Lower leg skin (tissue), 4 donors: ENCODE results near the gene HMX2. TPM values are rescaled to one million over a fixed set of nuclear protein-coding genes. Genes with fewer than 3 reads are reported as not detected.

Experiments
- DNase-seq, 2 donors: peaks; one replicate each; pipeline ENCODE4 v3.0.0-alpha.2; 2019; ENCODE audit warnings: low spot score in 2 of 2
- H3K4me3 ChIP-seq: fragments of 200-600 bp; sonication (generic); 2 replicates; pipeline ENCODE4 v1.5.1; 2017; ENCODE audit warnings: mild to moderate bottlenecking, low read depth; ENCODE audit not compliant: poor library complexity, severe bottlenecking
- POLR2A ChIP-seq, 2 donors: fragments of 450-650 bp; IDR thresholded peaks; one replicate each; pipeline ENCODE4 v1.6.1; 2016 to 2017; ENCODE audit warnings: antibody characterized with exemption in 2 of 2, mild to moderate bottlenecking in 1 of 2, moderate library complexity in 1 of 2
- WGBS, 2 donors: methylation state at CpG; one replicate each; pipeline ENCODE4 v1.1.5; 2018; 5-methylcytosine and 5-hydroxymethylcytosine counted together
- intact Hi-C: fragments of 100-400 bp; cut with DNase I; formaldehyde crosslinking; loops from one replicate; pipeline ENCODE4 v1.15.0; 2023; ENCODE audit warnings: low total_unique reads
- total RNA-seq, 4 donors: library from RNA; depleted of rRNA; stranded (reverse); fragments of >200 nt; gene quantifications; one replicate each; pipeline ENCODE4 v1.1.0, GENCODE V29; 2016
- TF ChIP-seq, protein P1 (sequence below), 3 donors: fragments of 450-650 bp; IDR thresholded peaks; one replicate each; pipeline ENCODE4 v1.5.1; 2016; ENCODE audit warnings: antibody characterized with exemption in 3 of 3, mild to moderate bottlenecking in 3 of 3, moderate library complexity in 2 of 3

HMX2 gene
- total RNA-seq, 4 donors from 2014 or later, result not detected

- TF ChIP-seq, protein P1, sequence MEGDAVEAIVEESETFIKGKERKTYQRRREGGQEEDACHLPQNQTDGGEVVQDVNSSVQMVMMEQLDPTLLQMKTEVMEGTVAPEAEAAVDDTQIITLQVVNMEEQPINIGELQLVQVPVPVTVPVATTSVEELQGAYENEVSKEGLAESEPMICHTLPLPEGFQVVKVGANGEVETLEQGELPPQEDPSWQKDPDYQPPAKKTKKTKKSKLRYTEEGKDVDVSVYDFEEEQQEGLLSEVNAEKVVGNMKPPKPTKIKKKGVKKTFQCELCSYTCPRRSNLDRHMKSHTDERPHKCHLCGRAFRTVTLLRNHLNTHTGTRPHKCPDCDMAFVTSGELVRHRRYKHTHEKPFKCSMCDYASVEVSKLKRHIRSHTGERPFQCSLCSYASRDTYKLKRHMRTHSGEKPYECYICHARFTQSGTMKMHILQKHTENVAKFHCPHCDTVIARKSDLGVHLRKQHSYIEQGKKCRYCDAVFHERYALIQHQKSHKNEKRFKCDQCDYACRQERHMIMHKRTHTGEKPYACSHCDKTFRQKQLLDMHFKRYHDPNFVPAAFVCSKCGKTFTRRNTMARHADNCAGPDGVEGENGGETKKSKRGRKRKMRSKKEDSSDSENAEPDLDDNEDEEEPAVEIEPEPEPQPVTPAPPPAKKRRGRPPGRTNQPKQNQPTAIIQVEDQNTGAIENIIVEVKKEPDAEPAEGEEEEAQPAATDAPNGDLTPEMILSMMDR (IDR thresholded peaks at IDR 0.05), result no peak
- no peak for TF ChIP-seq POLR2A (IDR thresholded peaks at IDR 0.05)
- peak overlapping the region; percentile 3 for H3K4me3 ChIP-seq
- no peak for DNase-seq
- intact Hi-C loops, result no loop called here
- 2 to 3% methylated on average over 43 to 56 of the region's 59 CpGs for WGBS, 2 donors
Observed at GRCh38 chr10:123136221-123136805, 11.6 kb upstream of the HMX2 start.

DNA sequence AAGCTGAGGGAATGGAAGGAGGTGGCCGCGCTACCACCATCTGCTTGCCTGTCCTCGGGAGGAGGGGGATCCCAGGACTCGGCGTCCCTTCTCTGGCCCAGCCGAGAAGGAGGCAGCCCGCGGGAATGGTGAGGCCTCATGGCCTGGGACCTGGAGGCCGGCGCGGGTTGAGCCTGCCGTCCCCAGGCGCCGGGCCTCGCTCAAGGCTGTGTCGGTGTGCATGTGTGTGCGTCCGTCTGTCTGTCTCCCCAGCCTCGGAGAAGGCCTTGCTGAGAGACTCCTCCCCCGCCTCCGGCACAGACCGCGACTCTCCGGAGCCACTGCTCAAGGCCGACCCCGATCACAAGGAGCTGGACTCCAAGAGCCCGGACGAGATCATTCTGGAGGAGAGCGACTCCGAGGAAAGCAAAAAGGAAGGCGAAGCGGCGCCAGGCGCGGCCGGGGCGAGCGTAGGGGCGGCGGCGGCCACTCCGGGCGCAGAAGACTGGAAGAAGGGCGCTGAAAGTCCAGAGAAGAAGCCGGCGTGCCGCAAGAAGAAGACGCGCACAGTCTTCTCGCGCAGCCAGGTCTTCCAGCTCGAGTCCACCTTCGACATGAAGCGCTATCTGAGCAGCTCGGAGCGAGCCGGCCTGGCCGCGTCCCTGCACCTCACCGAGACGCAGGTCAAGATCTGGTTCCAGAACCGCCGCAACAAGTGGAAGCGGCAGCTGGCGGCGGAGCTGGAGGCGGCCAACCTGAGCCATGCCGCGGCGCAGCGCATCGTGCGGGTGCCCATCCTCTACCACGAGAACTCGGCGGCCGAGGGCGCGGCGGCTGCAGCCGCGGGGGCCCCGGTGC, 10.9 kb upstream of the HMX2 start:
- no peak overlapping the region for H3K4me3 ChIP-seq
- DNase-seq, result no peak
- TF ChIP-seq, protein P1 (IDR thresholded peaks at IDR 0.05), result no peak
- no peak for TF ChIP-seq POLR2A (IDR thresholded peaks at IDR 0.05)
- intact Hi-C loops, result no loop called here
- WGBS, 2 donors, result 1 to 3% methylated on average over 49 to 61 of the region's 83 CpGs

GRCh38 chr10:123139165-123139520, 8.8 kb upstream of the HMX2 start:
- no peak for TF ChIP-seq POLR2A (IDR thresholded peaks at IDR 0.05)
- TF ChIP-seq, protein P1 (IDR thresholded peaks at IDR 0.05), result no peak
- 13 to 15% methylated on average over 7 of the region's 7 CpGs for WGBS, 2 donors
- DNase-seq, result no peak
- no peak overlapping the region for H3K4me3 ChIP-seq
- intact Hi-C loops, result no loop called here

- WGBS, 2 donors, result 3 to 4% methylated on average over 29 to 32 of the region's 32 CpGs
- no peak for DNase-seq
- TF ChIP-seq, protein P1 (IDR thresholded peaks at IDR 0.05), result no peak
- no peak for TF ChIP-seq POLR2A (IDR thresholded peaks at IDR 0.05)
- H3K4me3 ChIP-seq, result no peak overlapping the region
- intact Hi-C loops, result no loop called here
Observed at GRCh38 chr10:123139521-123140163, 8.3 kb upstream of the HMX2 start.

DNA sequence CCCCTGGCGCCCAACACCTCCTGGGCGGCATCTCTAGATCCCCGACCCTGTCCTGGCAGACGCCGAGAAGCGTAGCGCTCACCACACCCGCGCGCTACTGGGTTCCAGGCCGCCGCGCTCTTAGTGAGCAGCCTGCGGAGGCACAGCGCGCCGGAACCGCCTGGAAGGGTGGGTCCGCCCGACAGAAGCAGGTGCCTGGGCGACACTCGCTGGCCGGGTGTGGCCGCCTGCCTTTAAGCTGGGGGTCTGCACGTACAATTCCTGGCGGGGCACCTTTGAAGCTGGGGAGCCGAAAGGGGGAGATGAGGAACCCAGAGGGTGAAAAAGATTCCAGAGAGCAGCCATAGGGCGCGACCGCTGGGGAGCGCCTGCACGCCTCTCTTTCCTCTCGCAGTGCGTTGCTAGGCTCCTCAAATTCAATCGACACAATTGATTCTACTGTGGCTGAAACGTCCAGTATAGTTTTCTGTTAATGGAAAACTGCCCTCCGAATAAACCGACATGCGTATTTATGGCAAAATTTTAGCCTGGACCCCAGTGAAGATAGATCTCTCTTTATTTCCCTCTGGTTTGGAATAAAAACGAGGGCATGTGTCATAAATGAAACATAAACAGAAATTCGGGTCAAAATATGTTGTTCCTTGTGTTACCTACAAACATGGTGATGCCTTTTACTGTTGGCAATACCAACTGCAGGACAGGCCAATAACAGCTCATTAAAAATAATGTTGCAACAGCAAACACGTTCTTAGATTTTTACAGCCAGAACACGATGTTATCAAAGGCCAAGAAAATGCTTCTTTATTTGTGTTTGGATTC, 7.6 kb upstream of the HMX2 start:
- no peak for DNase-seq
- 3% methylated on average over 25 to 30 of the region's 43 CpGs for WGBS, 2 donors
- TF ChIP-seq POLR2A (IDR thresholded peaks at IDR 0.05), result no peak
- TF ChIP-seq, protein P1 (IDR thresholded peaks at IDR 0.05), result no peak
- intact Hi-C loops, result no loop called here
- no peak overlapping the region for H3K4me3 ChIP-seq
